ENCODE measurements around the gene STK11. TPM values are rescaled to one million over a fixed set of nuclear protein-coding genes. Genes with fewer than 3 reads are reported as not detected.

The STK11 gene
- polyA plus RNA-seq, 2 of the 4 experiments (the other 2 are of a cell fraction): 16.2 to 33.6 TPM

DNA sequence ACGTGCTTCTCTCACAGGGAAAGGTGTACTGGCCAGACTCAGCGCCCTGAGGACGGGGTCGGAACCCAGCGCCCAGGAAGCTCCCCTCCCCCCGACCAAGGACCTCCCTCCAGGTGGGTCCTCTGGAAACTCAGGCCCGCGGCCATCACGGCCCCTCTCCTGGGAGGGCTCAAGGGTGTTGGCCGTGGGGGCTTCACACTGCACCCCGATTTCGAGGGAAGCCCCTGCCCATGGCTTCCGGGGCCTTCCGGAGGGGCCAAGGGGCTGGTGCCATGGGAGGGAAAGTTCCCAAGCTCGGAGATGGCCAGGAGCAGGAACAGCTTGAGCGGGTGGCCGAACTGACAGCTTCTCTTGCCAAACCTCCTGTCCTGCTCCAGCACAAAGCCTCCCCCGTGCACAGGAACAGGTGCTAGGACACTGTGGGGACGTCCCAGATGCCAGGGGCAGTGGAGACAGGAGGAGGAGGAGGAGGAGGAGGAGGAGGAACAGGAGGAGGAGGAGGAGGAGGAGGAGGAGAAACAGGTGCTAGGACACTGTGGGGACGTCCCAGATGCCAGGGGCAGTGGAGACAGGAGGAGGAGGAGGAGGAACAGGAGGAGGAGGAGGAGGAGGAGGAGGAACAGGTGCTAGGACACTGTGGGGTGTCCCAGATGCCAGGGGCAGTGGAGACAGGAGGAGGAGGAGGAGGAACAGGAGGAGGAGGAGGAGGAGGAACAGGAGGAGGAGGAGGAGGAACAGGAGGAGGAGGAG is 41.5 kb upstream of the STK11 start:
- no peak for ATAC-seq
- Histone ChIP-seq H3K27ac (peak overlapping the region in 1 of 2 experiments; percentile 26; a peak in 1 of 6 replicates), H3K4me2 (no peak overlapping the region), H3K4me1 (peaks cover 38% of the 10 kb centered on the region), H3K9me3 (no peaks in the 10 kb centered on the region), H3K4me3 (no peak overlapping the region)
- FAIRE-seq: no peak
- TF ChIP-seq ZSCAN20 (CRISPR knock-in tag; IDR thresholded peaks at IDR 0.05): no peak
- TF ChIP-seq, protein P1, sequence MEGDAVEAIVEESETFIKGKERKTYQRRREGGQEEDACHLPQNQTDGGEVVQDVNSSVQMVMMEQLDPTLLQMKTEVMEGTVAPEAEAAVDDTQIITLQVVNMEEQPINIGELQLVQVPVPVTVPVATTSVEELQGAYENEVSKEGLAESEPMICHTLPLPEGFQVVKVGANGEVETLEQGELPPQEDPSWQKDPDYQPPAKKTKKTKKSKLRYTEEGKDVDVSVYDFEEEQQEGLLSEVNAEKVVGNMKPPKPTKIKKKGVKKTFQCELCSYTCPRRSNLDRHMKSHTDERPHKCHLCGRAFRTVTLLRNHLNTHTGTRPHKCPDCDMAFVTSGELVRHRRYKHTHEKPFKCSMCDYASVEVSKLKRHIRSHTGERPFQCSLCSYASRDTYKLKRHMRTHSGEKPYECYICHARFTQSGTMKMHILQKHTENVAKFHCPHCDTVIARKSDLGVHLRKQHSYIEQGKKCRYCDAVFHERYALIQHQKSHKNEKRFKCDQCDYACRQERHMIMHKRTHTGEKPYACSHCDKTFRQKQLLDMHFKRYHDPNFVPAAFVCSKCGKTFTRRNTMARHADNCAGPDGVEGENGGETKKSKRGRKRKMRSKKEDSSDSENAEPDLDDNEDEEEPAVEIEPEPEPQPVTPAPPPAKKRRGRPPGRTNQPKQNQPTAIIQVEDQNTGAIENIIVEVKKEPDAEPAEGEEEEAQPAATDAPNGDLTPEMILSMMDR (IDR thresholded peaks at IDR 0.05): no peak
- TF ChIP-seq NR3C1 (IDR thresholded peaks at IDR 0.05): no peak
- no peak for TF ChIP-seq RFX5 (IDR thresholded peaks at IDR 0.05)
- TF ChIP-seq CHD2 (IDR thresholded peaks at IDR 0.05; ENCODE audit: low read length, partially characterized antibody): no peak
- TF ChIP-seq CEBPB (IDR thresholded peaks at IDR 0.05): no peak
- no peak for TF ChIP-seq KDM5A (IDR thresholded peaks at IDR 0.05)
- TF ChIP-seq, protein P2, sequence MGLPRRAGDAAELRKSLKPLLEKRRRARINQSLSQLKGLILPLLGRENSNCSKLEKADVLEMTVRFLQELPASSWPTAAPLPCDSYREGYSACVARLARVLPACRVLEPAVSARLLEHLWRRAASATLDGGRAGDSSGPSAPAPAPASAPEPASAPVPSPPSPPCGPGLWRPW (IDR thresholded peaks at IDR 0.05): no peak
- TF ChIP-seq POLR2AphosphoS2 (conservative IDR thresholded peaks at IDR 0.05; ENCODE audit: low read length): no peak
- no peak for TF ChIP-seq RAD21 (conservative IDR thresholded peaks at IDR 0.05 in 1 of 2, IDR thresholded peaks at IDR 0.05 in 1 of 2)
- TF ChIP-seq POLR2A (IDR thresholded peaks at IDR 0.05; ENCODE audit: low read length): no peak
- TF ChIP-seq, protein P3, sequence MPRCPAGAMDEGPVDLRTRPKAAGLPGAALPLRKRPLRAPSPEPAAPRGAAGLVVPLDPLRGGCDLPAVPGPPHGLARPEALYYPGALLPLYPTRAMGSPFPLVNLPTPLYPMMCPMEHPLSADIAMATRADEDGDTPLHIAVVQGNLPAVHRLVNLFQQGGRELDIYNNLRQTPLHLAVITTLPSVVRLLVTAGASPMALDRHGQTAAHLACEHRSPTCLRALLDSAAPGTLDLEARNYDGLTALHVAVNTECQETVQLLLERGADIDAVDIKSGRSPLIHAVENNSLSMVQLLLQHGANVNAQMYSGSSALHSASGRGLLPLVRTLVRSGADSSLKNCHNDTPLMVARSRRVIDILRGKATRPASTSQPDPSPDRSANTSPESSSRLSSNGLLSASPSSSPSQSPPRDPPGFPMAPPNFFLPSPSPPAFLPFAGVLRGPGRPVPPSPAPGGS (IDR thresholded peaks at IDR 0.05): no peak
- TF ChIP-seq ESRRA (IDR thresholded peaks at IDR 0.05; ENCODE audit: borderline replicate concordance, low read length): no peak
- TF ChIP-seq CBX8 (IDR thresholded peaks at IDR 0.05): no peak
- TF ChIP-seq JUN (IDR thresholded peaks at IDR 0.05): no peak
- no peak for TF ChIP-seq ZC3H11A (IDR thresholded peaks at IDR 0.05)
- no peak for TF ChIP-seq RNF2 (IDR thresholded peaks at IDR 0.05; ENCODE audit: borderline replicate concordance, low read depth)
- no peak for TF ChIP-seq TP53 (CRISPR knock-in tag; IDR thresholded peaks at IDR 0.05)
- TF ChIP-seq KDM1A (IDR thresholded peaks at IDR 0.05; ENCODE audit: low read depth): no peak
- no peak for TF ChIP-seq PHF8 (IDR thresholded peaks at IDR 0.05; ENCODE audit: borderline replicate concordance, low read depth)
- POLR2A ChIA-PET: interaction anchor here (1.0 kb wide), 1 partner anchor 9 kb away, joined by 3 read pairs; no protein-coding TSS in a partner anchor
- DNase-seq (ENCODE audit: low read depth in 1 of 2, low spot score in 1 of 2): no peak
- CTCF ChIA-PET: interaction anchor here (1.7 kb wide), 1 partner anchor 8 kb away, joined by 3 read pairs; no protein-coding TSS in a partner anchor
- 70% methylated on average over 9 of the region's 20 CpGs for WGBS (ENCODE audit: missing lambda C conversion rate)

DNA sequence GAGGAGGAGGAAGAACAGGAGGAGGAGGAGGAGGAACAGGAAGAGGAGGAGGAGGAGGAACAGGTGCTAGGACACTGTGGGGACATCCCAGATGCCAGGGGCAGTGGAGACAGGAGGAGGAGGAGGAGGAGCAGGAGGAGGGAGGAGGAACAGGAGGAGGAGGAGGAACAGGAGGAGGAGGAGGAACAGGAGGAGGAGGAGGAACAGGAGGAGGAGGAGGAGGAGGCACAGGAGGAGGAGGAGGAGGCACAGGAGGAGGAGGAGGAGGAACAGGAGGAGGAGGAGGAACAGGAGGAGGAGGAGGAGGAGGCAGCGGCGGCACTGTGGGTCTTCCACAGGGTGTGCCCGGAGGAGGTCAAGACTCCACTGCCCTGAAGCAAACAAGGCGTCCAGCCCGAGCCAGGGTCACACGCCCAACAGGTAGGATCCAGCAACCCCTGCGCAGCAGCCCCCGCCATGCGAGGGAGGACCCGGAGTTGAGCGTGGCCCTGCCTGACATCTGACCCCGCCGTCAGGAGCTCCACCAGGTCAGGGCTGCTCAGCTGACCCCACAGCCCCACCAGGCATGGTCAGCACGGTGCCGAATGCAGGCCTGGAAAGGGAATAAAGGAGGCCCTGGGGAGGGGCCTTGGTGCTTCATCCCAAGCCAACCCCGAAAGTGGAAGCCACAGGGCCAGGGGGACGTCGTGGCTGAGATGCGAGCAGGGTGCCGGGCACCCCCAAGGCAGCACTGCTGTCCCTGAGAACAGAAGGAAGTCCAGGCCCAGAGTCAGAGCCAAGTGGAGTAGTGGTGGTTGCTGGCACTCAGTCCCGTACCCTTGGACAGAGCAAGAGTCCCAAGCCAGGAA is 40.7 kb upstream of the STK11 start:
- WGBS (ENCODE audit: missing lambda C conversion rate): 70% methylated on average over 13 of the region's 21 CpGs
- H3K9me3 ChIP-seq: no peaks in the 10 kb centered on the region
- ATAC-seq: peak in 1 of 2 experiments; percentile 4; a peak in 1 of 6 replicates
- peaks cover 44% of the 10 kb centered on the region for H3K4me1 ChIP-seq
- ChIA-PET POLR2A (no interaction called here), CTCF (interaction anchor here (1.7 kb wide), 1 partner anchor 9 kb away, joined by 3 read pairs; no protein-coding TSS in a partner anchor)
- no peak for DNase-seq (ENCODE audit: low read depth in 1 of 2, low spot score in 1 of 2)
- H3K4me2 ChIP-seq: no peak overlapping the region
- H3K4me3 ChIP-seq: no peak overlapping the region
- FAIRE-seq: no peak
- peak overlapping the region in 1 of 2 experiments; percentile 71; a peak in 3 of 6 replicates for H3K27ac ChIP-seq
- TF ChIP-seq MAZ (IDR thresholded peaks at IDR 0.05; ENCODE audit: borderline replicate concordance, low read depth, low read length) (no peak), FOSL2 (IDR thresholded peaks at IDR 0.05) (no peak), FOSL2 (CRISPR knock-in tag; IDR thresholded peaks at IDR 0.05) (no peak), GATA3 (IDR thresholded peaks at IDR 0.05; ENCODE audit: borderline replicate concordance) (no peak), ZFP36 (IDR thresholded peaks at IDR 0.05; ENCODE audit: borderline replicate concordance, partially characterized antibody) (no peak), JUN (IDR thresholded peaks at IDR 0.05) (no peak), MAFK (IDR thresholded peaks at IDR 0.05; ENCODE audit: partially characterized antibody) (no peak), RARB (CRISPR knock-in tag; IDR thresholded peaks at IDR 0.05) (no peak), CBX8 (IDR thresholded peaks at IDR 0.05) (no peak), KDM1A (IDR thresholded peaks at IDR 0.05; ENCODE audit: low read depth) (no peak), NFE2L2 (conservative IDR thresholded peaks at IDR 0.05; ENCODE audit: low read length) (no peak), HOXB13 (CRISPR knock-in tag; IDR thresholded peaks at IDR 0.05; ENCODE audit: low read depth) (no peak), RAD21 (conservative IDR thresholded peaks at IDR 0.05 in 1 of 2, IDR thresholded peaks at IDR 0.05 in 1 of 2) (no peak)
- TF ChIP-seq, protein P2 (IDR thresholded peaks at IDR 0.05): no peak
- TF ChIP-seq, protein P1 (IDR thresholded peaks at IDR 0.05): no peak
